Activated CD4-positive, alpha-beta T cell treated with anti-CD3 and anti-CD28 coated beads for 36 hours (primary cell): Measurements from ENCODE around the gene SMCO4. TPM values are rescaled to one million over a fixed set of nuclear protein-coding genes. Genes with fewer than 3 reads are reported as not detected.

Source experiments
- ATAC-seq: fragments of 200-7000 bp; cut with Tn5 transposase; one replicate; pipeline ENCODE4 v1.10.0; 2021; ENCODE audit warnings: mild to moderate bottlenecking, moderate library complexity
- CTCF ChIA-PET: fragments of 350-600 bp; sonication (Branson Sonifier 250); formaldehyde crosslinking; loops from one replicate; lab custom pipeline; 2021; ENCODE audit warnings: antibody characterized with exemption; lab: Charles Lee
- POLR2A ChIA-PET: fragments of 350-600 bp; sonication (Branson Sonifier 250); formaldehyde crosslinking; loops from one replicate; lab custom pipeline; 2021; ENCODE audit warnings: antibody characterized with exemption, inconsistent platforms; lab: Charles Lee
- DNase-seq: peaks from one replicate; pipeline ENCODE4 v3.0.0-alpha.2; 2020
- H3K27ac Mint-ChIP-seq: one replicate; pipeline ENCODE4 v1.8.0; 2021; ENCODE audit warnings: mixed read lengths
- H3K27me3 Mint-ChIP-seq: one replicate; pipeline ENCODE4 v1.8.0; 2021; ENCODE audit warnings: mixed read lengths
- H3K36me3 Mint-ChIP-seq: one replicate; pipeline ENCODE4 v1.8.0; 2021; ENCODE audit warnings: low read depth, mixed read lengths
- H3K4me1 Mint-ChIP-seq: one replicate; pipeline ENCODE4 v1.8.0; 2021; ENCODE audit warnings: mixed read lengths
- H3K4me3 Mint-ChIP-seq: one replicate; pipeline ENCODE4 v1.8.0; 2021; ENCODE audit warnings: mild to moderate bottlenecking, moderate library complexity, mixed read lengths
- H3K9me3 Mint-ChIP-seq: one replicate; pipeline ENCODE4 v1.8.0; 2021; ENCODE audit warnings: low read depth, mixed read lengths
- intact Hi-C, 2 experiments: fragments of 100-400 bp; cut with DNase I in 1 of 2; cut with micrococcal nuclease in 1 of 2; formaldehyde crosslinking; loops; one replicate each; pipeline versions ENCODE4 v1.14.2 to v1.15.1; 2022 to 2024; cut with DNase I, micrococcal nuclease
- total RNA-seq, 2 experiments: library from RNA; stranded (reverse); gene quantifications; one replicate each; pipeline ENCODE4 v1.2.3, GENCODE V29; 2021

SMCO4 gene
- total RNA-seq, 2 experiments from 2014 or later = 24.5 to 24.6 TPM

DNA sequence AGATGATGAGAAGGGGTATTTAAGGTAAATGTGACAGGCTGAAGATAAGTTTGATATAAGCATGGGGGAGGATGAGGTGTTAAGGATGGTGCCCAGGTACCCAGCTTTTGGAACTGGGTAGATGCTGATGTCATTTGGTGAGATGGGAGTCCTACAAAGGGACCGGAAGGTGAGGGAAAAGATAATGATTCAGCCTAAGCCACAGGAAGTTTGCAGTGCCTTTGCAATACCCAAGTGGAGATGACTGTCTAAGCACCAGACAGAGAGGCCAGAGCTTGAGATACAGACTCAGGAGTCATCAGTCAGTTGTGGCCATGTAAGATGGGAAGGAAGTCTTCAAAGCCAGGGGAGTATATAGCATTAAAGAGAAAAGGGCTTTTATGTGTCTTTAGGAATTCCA is 30.0 kb upstream of the SMCO4 start:
- ATAC-seq = peak; percentile 72
- Mint-ChIP-seq H3K27ac (no peak overlapping the region), H3K36me3 (no peaks in the 10 kb centered on the region)

DNA sequence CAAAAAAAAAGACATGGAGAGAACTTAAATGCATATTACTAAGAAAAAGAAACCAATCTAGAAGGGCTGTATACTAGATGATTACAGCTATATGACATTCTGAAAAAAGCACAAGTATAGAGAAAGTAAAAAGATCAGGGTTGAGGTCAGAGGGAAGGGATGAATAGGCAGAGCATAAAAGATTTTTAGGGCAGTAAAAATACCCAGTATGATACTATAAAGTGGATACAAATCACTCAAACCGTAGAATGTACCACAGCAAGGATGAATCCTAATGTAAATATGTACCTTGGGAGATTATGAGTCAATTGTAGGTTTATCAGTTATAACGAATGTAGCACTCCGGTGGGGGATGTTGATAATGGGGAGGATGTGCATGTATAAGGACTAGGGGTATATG is 29.4 kb upstream of the SMCO4 start:
- POLR2A ChIA-PET = no interaction called here
- ATAC-seq = peak; percentile 26
- no peak overlapping the region for H3K27ac Mint-ChIP-seq

More for the DNA sequence above, 30.0 kb upstream of the SMCO4 start:
- ChIA-PET CTCF (no interaction called here), POLR2A (no interaction called here)
- H3K9me3 Mint-ChIP-seq = no peaks in the 10 kb centered on the region
- no peak for DNase-seq
- no peak overlapping the region for H3K4me3 Mint-ChIP-seq
- H3K4me1 Mint-ChIP-seq = no peaks in the 10 kb centered on the region
- H3K27me3 Mint-ChIP-seq = peaks cover 7% of the 10 kb centered on the region
- intact Hi-C loops = no loop called here

DNA sequence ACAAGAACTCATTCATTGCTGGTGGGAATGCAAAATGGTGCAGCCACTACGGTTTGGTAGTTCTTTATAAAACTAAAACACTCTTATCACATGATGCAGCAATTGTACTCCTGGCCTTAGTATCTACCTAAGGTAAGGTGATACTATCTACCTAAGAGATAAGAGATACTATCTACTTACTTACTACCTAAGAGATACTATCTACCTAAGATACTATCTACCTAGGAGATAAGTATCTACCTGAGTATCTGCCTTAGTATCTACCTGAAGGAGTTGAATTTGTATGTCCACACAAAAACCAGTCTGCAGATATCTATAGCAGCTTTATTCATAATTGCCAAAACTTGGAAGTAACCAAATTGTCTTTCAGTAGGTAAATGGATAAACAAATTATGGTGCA is 29.0 kb upstream of the SMCO4 start:
- H3K4me3 Mint-ChIP-seq = no peak overlapping the region
- H3K27me3 Mint-ChIP-seq = peaks cover 6% of the 10 kb centered on the region
- H3K9me3 Mint-ChIP-seq = no peaks in the 10 kb centered on the region
- no peaks in the 10 kb centered on the region for H3K4me1 Mint-ChIP-seq
- DNase-seq = no peak
- CTCF ChIA-PET = no interaction called here
- no peak for ATAC-seq
- POLR2A ChIA-PET = no interaction called here
- H3K27ac Mint-ChIP-seq = no peak overlapping the region
- H3K36me3 Mint-ChIP-seq = no peaks in the 10 kb centered on the region
- intact Hi-C loops = no loop called here

More for the DNA sequence above, 29.4 kb upstream of the SMCO4 start:
- CTCF ChIA-PET = no interaction called here
- no peaks in the 10 kb centered on the region for H3K9me3 Mint-ChIP-seq
- H3K36me3 Mint-ChIP-seq = no peaks in the 10 kb centered on the region
- H3K27me3 Mint-ChIP-seq = peaks cover 6% of the 10 kb centered on the region
- intact Hi-C loops = no loop called here
- no peak overlapping the region for H3K4me3 Mint-ChIP-seq
- DNase-seq = no peak
- H3K4me1 Mint-ChIP-seq = no peaks in the 10 kb centered on the region

GRCh38 chr11:93571612-93572011 is 28.4 kb upstream of the SMCO4 start:
- H3K4me1 Mint-ChIP-seq = no peaks in the 10 kb centered on the region
- DNase-seq (no peak), ATAC-seq (no peak)
- CTCF ChIA-PET = no interaction called here
- intact Hi-C loops = no loop called here
- H3K36me3 Mint-ChIP-seq = no peaks in the 10 kb centered on the region
- peaks cover 6% of the 10 kb centered on the region for H3K27me3 Mint-ChIP-seq
- no peak overlapping the region for H3K4me3 Mint-ChIP-seq
- POLR2A ChIA-PET = no interaction called here
- H3K27ac Mint-ChIP-seq = no peak overlapping the region
- H3K9me3 Mint-ChIP-seq = no peaks in the 10 kb centered on the region

DNA sequence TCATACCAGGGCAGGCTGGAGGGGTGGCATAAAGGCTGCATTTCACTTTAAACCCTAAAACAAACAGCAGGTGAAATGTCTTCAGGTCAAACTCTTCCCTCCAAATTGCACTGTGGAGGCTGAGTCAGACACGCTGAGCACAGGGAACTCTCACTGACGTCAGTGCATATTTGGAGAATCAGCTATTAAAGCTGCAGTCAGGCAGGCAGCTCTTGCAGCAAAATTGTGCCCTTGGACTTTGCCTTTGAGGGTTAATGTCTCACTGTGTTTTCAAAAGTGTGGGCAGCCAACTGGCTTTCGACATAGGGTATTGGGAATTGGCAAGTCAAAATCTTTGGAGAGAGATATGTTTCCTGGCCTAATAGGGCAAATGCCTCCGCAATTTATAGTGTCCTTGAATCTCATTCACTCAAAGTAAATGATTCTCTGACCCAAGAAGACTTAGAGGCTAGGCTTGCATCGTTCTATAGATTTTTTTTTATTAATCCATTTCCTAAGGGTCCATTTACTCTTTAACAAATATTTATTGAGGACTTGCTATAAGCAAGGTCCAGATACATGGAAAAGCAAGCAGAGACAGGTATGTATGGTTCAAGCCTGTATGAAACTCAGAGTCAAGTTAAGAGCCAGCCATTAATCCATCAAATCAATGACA is 27.7 kb upstream of the SMCO4 start:
- Mint-ChIP-seq H3K4me1 (no peaks in the 10 kb centered on the region), H3K27me3 (peaks cover 3% of the 10 kb centered on the region), H3K9me3 (no peaks in the 10 kb centered on the region), H3K36me3 (no peaks in the 10 kb centered on the region), H3K4me3 (no peak overlapping the region), H3K27ac (no peak overlapping the region)
- DNase-seq = no peak
- ChIA-PET CTCF (no interaction called here), POLR2A (interaction anchor here (0.7 kb wide), 1 partner anchor 39 kb away, joined by 3 read pairs; no protein-coding TSS in a partner anchor)
- intact Hi-C loops = no loop called here
- no peak for ATAC-seq

- CTCF ChIA-PET = interaction anchor here (0.5 to 0.6 kb wide), 2 partner anchors 92 to 103 kb away, joined by 3 to 4 read pairs; partner anchors contain the start of gene CEP295
- Mint-ChIP-seq H3K4me1 (no peaks in the 10 kb centered on the region), H3K27me3 (no peaks in the 10 kb centered on the region), H3K9me3 (no peaks in the 10 kb centered on the region), H3K4me3 (no peak overlapping the region), H3K27ac (no peak overlapping the region), H3K36me3 (no peaks in the 10 kb centered on the region)
- intact Hi-C loops = no loop called here
- no peak for ATAC-seq
- POLR2A ChIA-PET = no interaction called here
- DNase-seq = no peak
Observed at GRCh38 chr11:93569496-93569895, 26.3 kb upstream of the SMCO4 start.

- CTCF ChIA-PET = interaction anchor here (1.2 kb wide), 1 partner anchor 11 kb away, joined by 3 read pairs; no protein-coding TSS in a partner anchor
- H3K36me3 Mint-ChIP-seq = no peaks in the 10 kb centered on the region
- POLR2A ChIA-PET = no interaction called here
- H3K27ac Mint-ChIP-seq = no peak overlapping the region
- H3K4me1 Mint-ChIP-seq = no peaks in the 10 kb centered on the region
- no peak for ATAC-seq
- H3K27me3 Mint-ChIP-seq = no peaks in the 10 kb centered on the region
- H3K4me3 Mint-ChIP-seq = no peak overlapping the region
- DNase-seq = no peak
- H3K9me3 Mint-ChIP-seq = no peaks in the 10 kb centered on the region
- intact Hi-C loops = no loop called here
Observed at GRCh38 chr11:93568726-93569125, 25.5 kb upstream of the SMCO4 start.

- DNase-seq = no peak
- H3K27me3 Mint-ChIP-seq = no peaks in the 10 kb centered on the region
- CTCF ChIA-PET = no interaction called here
- no peaks in the 10 kb centered on the region for H3K4me1 Mint-ChIP-seq
- POLR2A ChIA-PET = no interaction called here
- no peak overlapping the region for H3K4me3 Mint-ChIP-seq
- intact Hi-C loops = no loop called here
- no peak overlapping the region for H3K27ac Mint-ChIP-seq
- no peaks in the 10 kb centered on the region for H3K9me3 Mint-ChIP-seq
- H3K36me3 Mint-ChIP-seq = no peaks in the 10 kb centered on the region
- no peak for ATAC-seq
Observed at GRCh38 chr11:93567401-93567895, 24.3 kb upstream of the SMCO4 start.

DNA sequence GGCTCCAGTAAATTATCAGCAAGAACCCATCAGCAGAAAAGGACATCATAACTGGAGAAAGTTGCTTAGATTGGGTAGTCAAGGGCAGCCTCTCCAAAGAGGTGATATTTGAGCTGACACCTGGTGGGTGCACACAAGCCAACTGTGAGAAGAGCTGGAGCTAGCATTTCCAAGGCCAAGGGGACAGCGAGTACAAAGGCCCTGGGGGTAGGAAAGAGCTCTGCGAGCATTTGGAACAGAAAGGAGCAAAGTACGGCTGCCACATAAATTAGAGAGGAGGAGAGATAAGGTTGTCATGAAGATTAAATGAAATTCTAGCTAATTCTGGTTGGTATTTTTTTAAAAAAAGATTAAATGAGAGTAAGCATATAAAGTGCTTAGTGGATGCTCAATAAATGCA is 21.7 kb upstream of the SMCO4 start:
- intact Hi-C loops = no loop called here
- DNase-seq (no peak), ATAC-seq (no peak)
- CTCF ChIA-PET = no interaction called here
- H3K27ac Mint-ChIP-seq = no peak overlapping the region
- no peaks in the 10 kb centered on the region for H3K36me3 Mint-ChIP-seq
- POLR2A ChIA-PET = no interaction called here
- no peaks in the 10 kb centered on the region for H3K27me3 Mint-ChIP-seq
- no peaks in the 10 kb centered on the region for H3K9me3 Mint-ChIP-seq
- no peak overlapping the region for H3K4me3 Mint-ChIP-seq
- H3K4me1 Mint-ChIP-seq = no peaks in the 10 kb centered on the region

- H3K36me3 Mint-ChIP-seq = no peaks in the 10 kb centered on the region
- H3K9me3 Mint-ChIP-seq = no peaks in the 10 kb centered on the region
- H3K27ac Mint-ChIP-seq = no peak overlapping the region
- ChIA-PET CTCF (no interaction called here), POLR2A (no interaction called here)
- no peak for ATAC-seq
- intact Hi-C loops = no loop called here
- no peaks in the 10 kb centered on the region for H3K27me3 Mint-ChIP-seq
- no peak overlapping the region for H3K4me3 Mint-ChIP-seq
- DNase-seq = no peak
- H3K4me1 Mint-ChIP-seq = peaks cover 5% of the 10 kb centered on the region
Observed at GRCh38 chr11:93563857-93564256, 20.7 kb upstream of the SMCO4 start.

DNA sequence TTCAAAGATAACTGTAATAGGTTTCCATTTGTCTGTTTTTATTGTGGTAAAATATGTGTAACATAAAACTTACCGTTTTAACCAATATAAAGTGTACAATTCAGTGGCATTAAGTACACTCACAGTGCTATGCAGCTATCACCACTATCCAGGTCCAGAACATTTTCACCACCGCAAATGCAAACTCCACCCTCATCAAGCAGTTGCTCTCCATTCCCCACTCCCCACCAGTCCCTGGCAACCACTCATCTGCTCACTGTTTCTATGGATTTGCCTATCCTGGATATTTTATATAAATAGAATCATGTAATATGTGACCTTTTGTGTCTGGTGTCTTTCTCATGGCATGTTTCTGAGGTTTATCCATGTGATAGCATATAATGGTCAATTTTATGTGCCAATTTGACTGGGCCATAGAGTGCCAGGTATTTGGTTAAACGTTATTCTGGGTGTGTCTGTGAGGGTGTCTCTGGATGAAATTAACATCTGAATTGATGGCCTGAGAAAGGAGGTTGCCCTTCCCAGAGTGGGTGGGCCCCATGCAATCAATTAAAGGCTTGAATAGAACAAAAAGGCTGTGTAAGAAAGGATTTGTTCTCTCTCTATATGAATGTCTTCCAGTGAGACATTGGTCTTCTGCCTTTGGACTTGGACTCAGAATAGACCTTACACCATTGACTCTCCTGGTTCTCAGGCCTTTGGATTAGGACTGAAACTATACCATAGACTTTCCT is 17.2 kb upstream of the SMCO4 start:
- no peaks in the 10 kb centered on the region for H3K9me3 Mint-ChIP-seq
- peaks cover 5% of the 10 kb centered on the region for H3K4me1 Mint-ChIP-seq
- no peak overlapping the region for H3K4me3 Mint-ChIP-seq
- intact Hi-C loops = no loop called here
- DNase-seq (no peak), ATAC-seq (no peak)
- ChIA-PET CTCF (interaction anchor here (0.6 kb wide), 1 partner anchor 415 kb away, joined by 3 read pairs; no protein-coding TSS in a partner anchor), POLR2A (no interaction called here)
- no peak overlapping the region for H3K27ac Mint-ChIP-seq
- no peaks in the 10 kb centered on the region for H3K36me3 Mint-ChIP-seq
- H3K27me3 Mint-ChIP-seq = peaks cover 3% of the 10 kb centered on the region

DNA sequence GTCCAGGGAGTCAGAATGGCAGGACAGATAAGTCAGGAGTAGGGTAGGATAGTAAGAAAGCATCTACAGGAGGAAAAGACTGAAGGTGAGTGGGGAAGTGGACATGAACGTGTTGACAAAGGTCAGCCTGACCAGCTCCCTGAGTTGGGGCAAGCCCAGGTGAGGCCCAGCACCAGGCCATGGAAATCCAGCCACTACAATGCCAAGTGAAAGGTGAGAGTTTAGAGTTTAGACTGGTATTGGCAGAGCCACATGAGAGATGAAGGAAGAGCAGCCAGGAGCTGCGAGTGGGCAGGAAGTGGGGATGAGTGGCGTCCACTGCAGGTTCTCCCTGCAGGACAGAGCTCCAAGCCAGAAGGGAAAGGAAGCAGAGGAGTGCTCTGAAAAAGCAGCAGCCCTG is 16.5 kb upstream of the SMCO4 start:
- ATAC-seq (no peak), DNase-seq (no peak)
- ChIA-PET CTCF (no interaction called here), POLR2A (no interaction called here)
- intact Hi-C loops = no loop called here
- Mint-ChIP-seq H3K36me3 (no peaks in the 10 kb centered on the region), H3K4me1 (peaks cover 5% of the 10 kb centered on the region), H3K27ac (no peak overlapping the region), H3K9me3 (no peaks in the 10 kb centered on the region), H3K4me3 (no peak overlapping the region), H3K27me3 (peaks cover 7% of the 10 kb centered on the region)
